Measurements from ENCODE around the gene SYNDIG1. TPM values are rescaled to one million over a fixed set of nuclear protein-coding genes. Genes with fewer than 3 reads are reported as not detected.

The SYNDIG1 gene
- polyA plus RNA-seq, 1 donor from 2014 or later, result 0.22 TPM

DNA sequence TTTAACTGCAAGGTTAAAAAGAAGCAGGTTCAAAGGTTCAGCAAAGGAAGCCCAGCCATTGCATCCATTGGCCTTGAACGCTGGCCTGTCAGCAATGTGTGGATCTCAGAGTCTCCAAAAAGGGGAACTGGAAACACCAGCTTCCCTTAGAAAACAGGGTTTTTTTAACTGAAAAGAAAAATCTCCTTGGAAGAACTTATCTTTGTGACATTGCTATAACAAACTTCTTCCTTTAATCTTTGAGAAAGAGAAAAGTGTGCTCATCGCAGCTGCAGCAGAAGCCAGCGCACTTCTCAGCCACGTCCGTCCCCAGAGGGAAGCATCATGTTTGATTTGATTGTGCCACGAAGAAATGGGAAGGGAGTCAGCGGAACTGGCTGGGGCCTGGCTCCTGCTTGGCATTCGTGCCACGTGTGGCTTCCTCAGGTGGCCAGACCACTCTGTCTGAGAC lies 215.0 kb downstream of the SYNDIG1 start:
- H3K27me3 ChIP-seq (ENCODE audit: insufficient read depth, low read depth, low read length), result no peaks in the 10 kb centered on the region
- no peak overlapping the region for H3K4me2 ChIP-seq (ENCODE audit: low read length)
- H2AFZ ChIP-seq (ENCODE audit: low read depth, low read length), result no peak overlapping the region
- H3K4me3 ChIP-seq (ENCODE audit: low read length), result no peak overlapping the region
- H3F3A ChIP-seq (ENCODE audit: insufficient read depth, low read length, poor library complexity, severe bottlenecking), result no peaks in the 10 kb centered on the region
- no peaks in the 10 kb centered on the region for H4K20me1 ChIP-seq (ENCODE audit: insufficient read depth)
- H3K9ac ChIP-seq (ENCODE audit: low read length), result no peak overlapping the region
- no peaks in the 10 kb centered on the region for H3K79me2 ChIP-seq (replicated peaks; ENCODE audit: insufficient read depth, low read length)
- no peaks in the 10 kb centered on the region for H3K36me3 ChIP-seq (ENCODE audit: insufficient read depth, low read length)
- no peaks in the 10 kb centered on the region for H3K9me3 ChIP-seq (ENCODE audit: low read length)
- TF ChIP-seq SMC3 (conservative IDR thresholded peaks at IDR 0.05; ENCODE audit: poor library complexity), result no peak
- no peak for TF ChIP-seq RAD21 (conservative IDR thresholded peaks at IDR 0.05)
- no peak for TF ChIP-seq EP300 (conservative IDR thresholded peaks at IDR 0.05; ENCODE audit: poor library complexity, severe bottlenecking)
- TF ChIP-seq EZH2 (IDR thresholded peaks at IDR 0.05; ENCODE audit: borderline replicate concordance, insufficient read depth, low read length, poor library complexity, severe bottlenecking), result no peak
- TF ChIP-seq MXI1 (conservative IDR thresholded peaks at IDR 0.05; ENCODE audit: poor library complexity, severe bottlenecking), result no peak
- TF ChIP-seq, protein P1, sequence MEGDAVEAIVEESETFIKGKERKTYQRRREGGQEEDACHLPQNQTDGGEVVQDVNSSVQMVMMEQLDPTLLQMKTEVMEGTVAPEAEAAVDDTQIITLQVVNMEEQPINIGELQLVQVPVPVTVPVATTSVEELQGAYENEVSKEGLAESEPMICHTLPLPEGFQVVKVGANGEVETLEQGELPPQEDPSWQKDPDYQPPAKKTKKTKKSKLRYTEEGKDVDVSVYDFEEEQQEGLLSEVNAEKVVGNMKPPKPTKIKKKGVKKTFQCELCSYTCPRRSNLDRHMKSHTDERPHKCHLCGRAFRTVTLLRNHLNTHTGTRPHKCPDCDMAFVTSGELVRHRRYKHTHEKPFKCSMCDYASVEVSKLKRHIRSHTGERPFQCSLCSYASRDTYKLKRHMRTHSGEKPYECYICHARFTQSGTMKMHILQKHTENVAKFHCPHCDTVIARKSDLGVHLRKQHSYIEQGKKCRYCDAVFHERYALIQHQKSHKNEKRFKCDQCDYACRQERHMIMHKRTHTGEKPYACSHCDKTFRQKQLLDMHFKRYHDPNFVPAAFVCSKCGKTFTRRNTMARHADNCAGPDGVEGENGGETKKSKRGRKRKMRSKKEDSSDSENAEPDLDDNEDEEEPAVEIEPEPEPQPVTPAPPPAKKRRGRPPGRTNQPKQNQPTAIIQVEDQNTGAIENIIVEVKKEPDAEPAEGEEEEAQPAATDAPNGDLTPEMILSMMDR (IDR thresholded peaks at IDR 0.05; ENCODE audit: poor library complexity, severe bottlenecking), result no peak
- no peaks in the 10 kb centered on the region for H3K9me2 ChIP-seq (ENCODE audit: insufficient read depth, low read length)
- no peak overlapping the region for H3K27ac ChIP-seq (ENCODE audit: low read length)

DNA sequence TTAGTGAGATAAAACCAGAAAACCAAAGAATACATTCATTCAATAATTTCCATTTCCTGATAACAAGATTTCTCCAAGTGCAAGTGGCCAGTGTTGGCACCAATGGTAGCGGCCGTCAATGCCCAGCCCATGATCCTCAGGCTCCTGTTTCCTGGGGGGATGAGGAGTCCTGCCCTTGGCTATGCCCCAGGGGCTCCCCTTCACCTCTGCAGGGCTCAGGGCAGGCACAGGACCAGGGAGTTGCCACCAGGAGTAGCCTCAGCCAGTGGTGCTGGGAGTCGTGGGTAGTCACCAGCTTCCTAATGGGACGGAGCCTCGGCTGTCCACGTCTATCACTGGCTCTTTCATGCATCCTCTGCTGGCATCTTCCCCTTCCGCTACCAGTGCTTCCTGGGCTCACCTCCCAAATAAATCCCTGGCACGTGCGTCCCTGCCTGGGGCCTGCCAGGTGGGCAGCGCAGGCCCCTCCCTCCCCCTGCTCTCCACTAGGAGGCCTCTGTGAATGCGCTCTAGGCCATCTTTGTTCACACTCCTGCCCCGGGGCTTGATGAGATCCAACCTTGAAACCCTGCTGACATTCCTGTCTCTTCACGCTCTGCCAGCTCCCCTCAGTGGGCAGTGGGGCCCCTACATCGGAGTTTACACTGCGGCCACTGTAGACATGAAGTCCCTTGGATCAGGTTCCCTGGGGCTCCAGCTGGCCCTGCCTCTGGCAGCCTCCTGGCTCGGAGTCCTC lies 215.7 kb downstream of the SYNDIG1 start:
- no peaks in the 10 kb centered on the region for H3F3A ChIP-seq (ENCODE audit: insufficient read depth, low read length, poor library complexity, severe bottlenecking)
- no peaks in the 10 kb centered on the region for H3K79me2 ChIP-seq (replicated peaks; ENCODE audit: insufficient read depth, low read length)
- no peak overlapping the region for H3K9ac ChIP-seq (ENCODE audit: low read length)
- H3K27ac ChIP-seq (ENCODE audit: low read length), result no peak overlapping the region
- no peaks in the 10 kb centered on the region for H3K27me3 ChIP-seq (ENCODE audit: insufficient read depth, low read depth, low read length)
- TF ChIP-seq, protein P1 (IDR thresholded peaks at IDR 0.05; ENCODE audit: poor library complexity, severe bottlenecking), result no peak
- no peak for TF ChIP-seq TAF1 (IDR thresholded peaks at IDR 0.05; ENCODE audit: low read depth)
- TF ChIP-seq SMC3 (conservative IDR thresholded peaks at IDR 0.05; ENCODE audit: poor library complexity), result no peak
- TF ChIP-seq, protein P2, sequence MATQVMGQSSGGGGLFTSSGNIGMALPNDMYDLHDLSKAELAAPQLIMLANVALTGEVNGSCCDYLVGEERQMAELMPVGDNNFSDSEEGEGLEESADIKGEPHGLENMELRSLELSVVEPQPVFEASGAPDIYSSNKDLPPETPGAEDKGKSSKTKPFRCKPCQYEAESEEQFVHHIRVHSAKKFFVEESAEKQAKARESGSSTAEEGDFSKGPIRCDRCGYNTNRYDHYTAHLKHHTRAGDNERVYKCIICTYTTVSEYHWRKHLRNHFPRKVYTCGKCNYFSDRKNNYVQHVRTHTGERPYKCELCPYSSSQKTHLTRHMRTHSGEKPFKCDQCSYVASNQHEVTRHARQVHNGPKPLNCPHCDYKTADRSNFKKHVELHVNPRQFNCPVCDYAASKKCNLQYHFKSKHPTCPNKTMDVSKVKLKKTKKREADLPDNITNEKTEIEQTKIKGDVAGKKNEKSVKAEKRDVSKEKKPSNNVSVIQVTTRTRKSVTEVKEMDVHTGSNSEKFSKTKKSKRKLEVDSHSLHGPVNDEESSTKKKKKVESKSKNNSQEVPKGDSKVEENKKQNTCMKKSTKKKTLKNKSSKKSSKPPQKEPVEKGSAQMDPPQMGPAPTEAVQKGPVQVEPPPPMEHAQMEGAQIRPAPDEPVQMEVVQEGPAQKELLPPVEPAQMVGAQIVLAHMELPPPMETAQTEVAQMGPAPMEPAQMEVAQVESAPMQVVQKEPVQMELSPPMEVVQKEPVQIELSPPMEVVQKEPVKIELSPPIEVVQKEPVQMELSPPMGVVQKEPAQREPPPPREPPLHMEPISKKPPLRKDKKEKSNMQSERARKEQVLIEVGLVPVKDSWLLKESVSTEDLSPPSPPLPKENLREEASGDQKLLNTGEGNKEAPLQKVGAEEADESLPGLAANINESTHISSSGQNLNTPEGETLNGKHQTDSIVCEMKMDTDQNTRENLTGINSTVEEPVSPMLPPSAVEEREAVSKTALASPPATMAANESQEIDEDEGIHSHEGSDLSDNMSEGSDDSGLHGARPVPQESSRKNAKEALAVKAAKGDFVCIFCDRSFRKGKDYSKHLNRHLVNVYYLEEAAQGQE (IDR thresholded peaks at IDR 0.05; ENCODE audit: borderline replicate concordance), result no peak
- no peak for TF ChIP-seq MXI1 (conservative IDR thresholded peaks at IDR 0.05; ENCODE audit: poor library complexity, severe bottlenecking)
- no peak for TF ChIP-seq EP300 (conservative IDR thresholded peaks at IDR 0.05; ENCODE audit: poor library complexity, severe bottlenecking)
- TF ChIP-seq RAD21 (conservative IDR thresholded peaks at IDR 0.05), result no peak
- no peak for TF ChIP-seq EZH2 (IDR thresholded peaks at IDR 0.05; ENCODE audit: borderline replicate concordance, insufficient read depth, low read length, poor library complexity, severe bottlenecking)
- no peak for TF ChIP-seq POLR2AphosphoS5 (IDR thresholded peaks at IDR 0.05)
- no peak overlapping the region for H3K4me3 ChIP-seq (ENCODE audit: low read length)
- H3K9me3 ChIP-seq (ENCODE audit: low read length), result no peaks in the 10 kb centered on the region
- no peaks in the 10 kb centered on the region for H3K9me2 ChIP-seq (ENCODE audit: insufficient read depth, low read length)
- H3K36me3 ChIP-seq (ENCODE audit: insufficient read depth, low read length), result no peaks in the 10 kb centered on the region
- H2AFZ ChIP-seq (ENCODE audit: low read depth, low read length), result no peak overlapping the region
- no peak overlapping the region for H3K4me2 ChIP-seq (ENCODE audit: low read length)
- H4K20me1 ChIP-seq (ENCODE audit: insufficient read depth), result no peaks in the 10 kb centered on the region
